GM18870 (cell line): Measurements from ENCODE around the gene MRPL11.

ENCODE experiments used
- ATAC-seq: cut with Tn5 transposase; IDR thresholded peaks from one replicate; pipeline ENCODE4 v1.9.1; 2021; ENCODE audit warnings: moderate library complexity; ENCODE audit not compliant: unreplicated experiment

The MRPL11 gene

DNA sequence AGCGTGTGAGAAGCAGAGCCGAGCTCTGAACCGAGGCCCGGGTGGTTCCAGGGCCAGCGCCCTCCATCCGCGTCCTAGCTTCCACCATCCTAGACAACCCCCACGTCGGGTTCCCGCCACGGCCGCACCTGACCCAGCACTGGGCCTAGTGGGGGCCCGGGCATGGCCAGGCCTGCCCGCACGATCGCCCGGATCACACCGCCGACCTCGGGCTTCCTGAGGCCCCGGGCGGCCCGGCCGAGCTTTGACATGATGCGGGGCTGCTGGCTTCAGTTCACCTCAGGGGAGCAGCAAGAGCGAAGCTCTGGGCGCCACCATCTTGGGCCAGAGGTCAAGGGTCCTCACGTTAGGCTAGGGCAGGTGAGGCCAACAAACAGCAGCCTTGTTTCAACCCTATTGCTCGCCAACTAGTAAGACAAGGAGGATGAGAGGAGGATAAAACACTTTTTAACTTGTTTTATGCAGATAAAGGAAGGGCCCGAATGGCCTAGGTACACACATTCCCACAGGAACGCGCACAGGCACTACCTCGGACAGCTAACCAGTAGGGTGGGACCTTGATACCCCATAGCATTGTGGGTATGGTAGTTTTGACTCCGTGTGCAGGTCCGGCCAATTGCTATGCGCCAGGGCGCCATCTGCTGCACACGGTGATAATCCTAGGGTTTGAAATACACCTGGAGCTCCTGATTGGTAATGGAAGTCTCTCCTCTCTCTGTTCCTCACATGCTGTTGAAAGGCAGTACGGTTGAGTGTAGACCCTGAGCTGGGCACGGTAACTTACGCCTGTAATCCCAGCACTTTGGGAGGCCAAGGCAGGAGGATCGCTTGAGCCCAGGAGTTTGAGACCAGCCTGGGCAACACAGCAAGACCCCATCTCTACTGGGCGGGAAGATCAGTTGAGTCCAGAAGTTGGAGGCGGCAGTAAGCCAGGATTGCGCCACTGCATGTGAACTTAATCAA, at the start of gene MRPL11:
Gene MRPL11 (minus strand): TSS at position 345 of the 963 bp plus-strand sequence. CDS start 94 bp downstream, at position 251.
- peak; percentile 86 for ATAC-seq

DNA sequence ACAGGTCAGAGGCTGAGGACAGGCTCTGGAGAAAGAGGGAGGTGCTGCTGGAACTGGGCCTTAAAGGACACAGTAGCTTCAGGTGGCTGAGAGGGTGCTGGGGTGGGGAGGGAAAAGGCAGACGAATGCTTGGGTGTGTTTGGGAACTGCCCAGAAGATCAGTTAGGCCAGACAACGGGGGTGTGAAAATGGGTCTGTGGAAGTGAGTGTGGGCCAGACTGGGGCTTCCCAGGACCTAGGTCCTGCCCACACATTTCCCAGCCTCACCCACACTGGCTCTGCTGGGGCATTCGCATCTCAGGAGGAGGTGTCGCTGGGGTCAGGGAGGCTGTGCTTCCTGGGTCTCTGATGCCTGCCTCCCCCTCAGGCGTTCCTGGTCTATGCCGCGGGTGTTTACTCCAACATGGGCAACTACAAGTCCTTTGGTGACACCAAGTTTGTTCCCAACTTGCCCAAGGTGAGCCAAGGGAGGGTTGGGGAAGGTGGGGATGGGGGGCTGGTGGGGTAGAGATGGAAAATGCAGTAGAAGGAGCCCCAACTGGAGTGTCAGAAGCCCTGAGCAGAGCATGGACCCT, 46.2 kb upstream of the MRPL11 start:
- no peak for ATAC-seq

DNA sequence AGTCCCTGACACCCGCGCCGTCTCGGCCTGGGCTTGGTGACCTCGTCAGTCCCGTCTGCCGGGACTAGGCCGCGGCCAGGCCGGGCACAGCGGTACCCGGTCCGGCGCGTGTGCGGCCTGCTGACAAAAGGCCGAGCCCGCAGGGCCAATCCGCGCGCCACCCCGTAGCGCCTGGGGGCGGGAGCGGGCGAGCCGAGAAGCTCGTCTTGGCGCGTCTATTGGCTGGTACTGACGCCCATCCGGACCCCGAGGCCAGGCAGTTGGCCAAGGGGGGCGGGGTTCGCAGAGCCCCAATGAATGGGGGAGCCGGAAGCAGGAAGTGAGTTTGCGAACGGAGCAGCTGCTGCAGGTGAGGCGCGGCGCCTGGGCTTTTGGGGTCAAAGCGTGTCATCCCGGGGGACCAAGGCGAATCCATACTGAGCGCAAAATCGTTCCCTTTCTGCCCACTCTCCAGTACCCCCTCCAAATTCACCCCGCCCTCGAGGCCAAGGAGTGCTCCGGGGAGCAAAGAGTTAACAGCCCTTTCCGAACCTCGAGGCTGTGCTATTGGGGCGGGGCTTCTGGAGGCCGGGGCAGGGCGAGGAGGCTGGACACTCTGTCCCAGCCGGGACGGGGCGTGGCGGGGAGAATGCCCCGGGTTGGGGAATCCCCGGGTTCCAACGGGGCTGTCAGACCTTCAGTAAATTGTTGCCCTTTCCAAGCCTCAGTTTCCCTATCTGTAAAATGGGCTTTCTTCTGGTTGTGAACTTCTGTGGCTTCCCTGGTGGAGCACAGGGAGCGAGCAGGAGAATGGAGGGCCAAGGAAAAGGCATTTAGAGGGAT, 41.7 kb upstream of the MRPL11 start, which contains the start of gene DPP3:
Gene DPP3 (plus strand): TSS at position 318 of the 822 bp plus-strand sequence. CDS start 1,767 bp downstream, outside the sequence.
- peak; percentile 80 for ATAC-seq

DNA sequence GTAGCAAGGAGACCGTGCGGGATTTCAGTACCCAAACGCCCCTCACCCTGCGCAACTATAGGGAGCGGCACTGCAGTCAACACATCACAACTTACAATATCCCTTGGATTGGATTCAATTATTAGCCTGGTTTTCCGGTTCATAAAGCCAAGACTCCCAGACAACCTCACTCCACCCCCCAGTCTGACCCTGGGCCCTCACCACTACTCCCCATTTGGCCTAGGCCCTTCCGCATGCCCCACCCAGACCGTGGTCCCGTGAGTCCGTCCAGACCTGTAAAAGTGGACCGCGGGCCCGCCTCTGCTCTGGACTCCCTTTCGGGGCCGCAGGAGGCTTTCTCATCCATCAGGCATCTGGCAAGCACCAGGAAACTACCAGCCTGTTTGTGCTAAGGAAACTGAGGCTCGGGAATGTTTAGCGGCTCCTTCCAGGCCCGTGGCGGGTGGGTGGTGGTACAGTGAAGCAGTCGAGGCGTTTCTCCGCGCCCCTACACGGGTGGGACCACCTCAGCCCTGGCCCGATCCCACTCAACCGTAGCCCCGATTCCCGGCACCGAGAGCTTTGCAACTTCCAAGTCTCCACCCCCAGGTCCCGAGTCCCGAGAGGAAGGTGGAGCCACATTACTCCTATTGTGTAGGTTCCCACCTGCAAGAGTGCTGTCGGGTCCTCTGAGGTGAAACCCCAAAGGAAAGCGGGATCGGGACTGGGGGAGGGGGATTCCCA, 40.9 kb upstream of the MRPL11 start:
- no peak for ATAC-seq

DNA sequence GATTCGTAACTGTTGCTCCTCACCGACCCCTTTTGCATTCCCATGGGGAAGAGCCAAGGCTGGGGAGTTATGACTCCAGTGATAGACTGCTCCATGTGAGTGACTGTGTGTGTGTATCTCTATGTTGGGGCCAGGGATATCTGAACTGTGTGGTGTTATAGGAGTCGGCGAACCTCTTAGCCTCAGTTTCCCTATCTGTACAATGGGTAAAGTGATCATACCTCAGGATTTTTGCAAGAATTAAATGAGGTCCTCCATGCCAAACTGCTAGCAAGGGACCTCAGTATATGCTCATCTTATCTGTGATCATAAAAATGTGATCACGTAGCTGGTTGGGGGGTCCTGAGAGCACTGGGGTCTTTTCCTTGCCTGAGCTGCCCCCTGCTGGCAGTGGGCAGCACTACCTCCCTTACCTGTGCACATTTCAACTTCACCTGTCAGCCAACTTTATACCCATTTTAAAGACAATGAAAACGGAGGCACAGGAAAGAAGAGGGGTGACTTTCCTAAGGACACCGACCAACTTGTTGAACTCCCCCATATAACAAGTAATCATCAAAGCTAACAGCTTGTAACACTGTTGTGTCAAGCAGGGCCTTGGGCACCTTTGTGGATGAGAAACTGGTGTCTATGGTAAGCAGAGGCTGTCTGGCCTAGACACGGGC, 40.2 kb upstream of the MRPL11 start:
- no peak for ATAC-seq

DNA sequence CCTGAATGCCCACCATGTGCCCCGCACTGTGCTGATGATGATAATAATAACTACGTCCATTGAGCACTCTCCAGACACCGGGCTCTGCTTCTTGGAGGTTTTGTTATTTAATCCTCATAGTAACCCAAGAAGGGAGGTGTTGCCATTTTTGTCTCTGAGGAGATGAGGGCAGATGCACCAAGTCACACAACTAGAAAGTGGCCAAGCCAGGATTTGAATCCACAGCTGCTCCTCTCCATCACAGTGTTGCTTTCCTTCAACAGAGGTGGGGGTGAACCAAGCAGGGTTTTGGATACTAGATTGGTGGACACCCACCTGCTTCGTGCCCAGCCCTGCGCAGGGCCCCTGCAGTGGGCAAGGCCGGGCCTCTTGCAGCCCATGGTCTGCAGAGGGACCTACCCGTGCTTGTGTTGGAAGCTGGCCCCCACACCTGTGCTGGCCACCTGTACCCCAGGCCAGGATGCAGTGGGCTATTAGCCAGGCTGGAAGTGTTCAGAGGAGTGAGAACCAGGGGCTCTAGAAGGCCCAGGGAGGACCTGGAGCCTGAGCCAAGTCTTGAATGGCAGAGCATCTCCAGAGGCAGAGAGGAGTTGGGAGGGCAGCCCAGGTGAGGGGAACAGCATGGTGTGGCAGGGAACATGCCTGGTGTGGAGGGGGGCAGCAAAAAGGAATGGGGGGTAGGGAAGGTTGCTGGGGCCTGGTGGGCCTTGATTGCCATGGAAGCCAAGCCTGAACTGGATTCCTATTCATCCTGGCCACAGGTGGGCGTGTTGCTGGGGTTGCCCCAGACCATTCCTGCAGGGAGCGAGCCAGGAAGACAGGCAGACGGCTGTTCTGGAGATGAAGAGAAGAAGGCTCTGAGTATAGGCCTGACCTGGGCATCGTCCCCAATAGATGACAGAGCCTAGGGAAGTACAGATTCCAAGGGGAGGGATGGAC, 38.9 kb upstream of the MRPL11 start:
- no peak for ATAC-seq

DNA sequence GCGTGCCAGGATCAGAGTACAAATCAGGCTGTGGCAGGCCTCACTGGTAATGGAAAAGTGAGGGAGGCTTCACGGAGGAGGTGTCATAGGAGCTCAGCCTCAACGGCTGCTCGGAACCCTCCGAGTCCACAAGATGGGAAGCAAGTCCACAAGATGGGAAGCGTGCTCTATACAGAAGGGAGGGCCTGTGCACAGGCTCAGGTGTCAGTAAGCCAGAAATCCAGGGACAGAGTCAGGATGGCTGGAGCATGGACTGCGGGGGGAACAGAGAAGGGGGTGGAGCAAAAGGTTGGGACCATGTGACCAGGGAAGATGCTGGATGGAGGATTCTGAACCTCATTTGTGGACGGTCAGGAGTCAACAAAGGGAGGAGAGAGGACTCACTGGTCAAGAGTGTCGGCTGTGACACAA, 38.2 kb upstream of the MRPL11 start:
- no peak for ATAC-seq

DNA sequence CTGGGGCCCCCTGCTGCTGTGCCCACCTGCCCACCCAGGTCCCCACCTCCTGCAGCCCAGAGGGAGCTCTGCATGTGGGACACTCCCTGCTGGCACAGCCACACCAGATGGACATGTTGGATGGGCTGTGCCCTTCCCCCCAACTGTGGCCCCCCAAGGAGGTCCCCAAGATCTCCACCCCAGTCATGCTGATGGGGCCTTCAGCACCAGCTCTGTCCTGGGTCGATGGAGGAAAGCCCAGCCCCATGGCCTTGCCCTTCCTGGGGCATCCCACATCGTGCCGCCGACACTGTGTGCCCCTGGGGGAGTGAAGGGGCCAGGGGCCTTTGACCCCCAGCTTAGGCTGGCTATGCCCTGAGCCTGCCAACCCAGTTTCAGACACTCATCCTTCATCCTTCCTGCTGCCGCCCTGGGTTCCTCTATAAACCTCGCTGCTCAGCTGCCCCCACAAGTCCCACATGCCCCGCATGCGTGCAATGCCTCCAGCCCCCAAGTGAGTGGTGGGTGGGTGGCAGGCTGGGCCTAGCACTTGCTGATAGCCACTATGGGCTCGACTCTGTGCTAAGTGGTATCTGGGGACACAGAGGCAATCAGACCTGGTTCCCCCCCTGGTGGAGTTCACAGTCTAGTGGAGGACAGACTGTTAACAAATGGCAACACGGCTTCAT, 37.7 kb upstream of the MRPL11 start:
- ATAC-seq = no peak

DNA sequence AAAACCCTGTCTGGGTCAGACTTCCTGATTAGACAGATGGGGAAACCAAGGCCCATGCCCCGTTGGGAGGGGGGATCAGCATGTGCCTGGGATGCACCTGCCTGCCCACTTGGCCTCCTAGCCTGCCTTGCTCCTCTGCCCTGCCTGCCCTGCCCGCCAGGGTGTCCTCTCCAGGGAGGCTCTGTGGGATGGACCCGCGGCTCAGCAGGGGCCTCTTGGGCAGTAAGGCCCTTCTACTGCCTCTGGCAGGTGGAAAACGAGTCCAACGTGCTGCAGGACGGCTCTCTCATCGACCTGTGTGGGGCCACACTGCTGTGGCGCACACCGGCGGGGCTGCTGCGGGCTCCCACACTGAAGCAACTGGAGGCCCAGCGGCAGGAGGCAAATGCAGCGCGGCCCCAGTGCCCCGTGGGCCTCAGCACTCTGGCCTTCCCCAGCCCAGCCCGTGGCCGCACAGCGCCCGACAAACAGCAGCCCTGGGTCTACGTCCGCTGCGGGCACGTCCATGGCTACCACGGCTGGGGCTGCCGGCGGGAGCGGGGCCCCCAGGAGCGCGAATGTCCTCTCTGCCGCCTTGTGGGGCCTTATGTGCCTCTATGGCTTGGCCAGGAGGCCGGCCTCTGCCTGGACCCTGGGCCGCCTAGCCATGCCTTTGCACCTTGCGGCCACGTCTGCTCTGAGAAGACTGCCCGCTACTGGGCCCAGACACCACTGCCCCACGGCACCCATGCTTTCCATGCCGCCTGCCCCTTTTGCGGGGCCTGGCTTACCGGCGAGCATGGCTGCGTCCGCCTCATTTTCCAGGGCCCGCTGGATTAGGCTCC, 36.9 kb upstream of the MRPL11 start:
- no peak for ATAC-seq

DNA sequence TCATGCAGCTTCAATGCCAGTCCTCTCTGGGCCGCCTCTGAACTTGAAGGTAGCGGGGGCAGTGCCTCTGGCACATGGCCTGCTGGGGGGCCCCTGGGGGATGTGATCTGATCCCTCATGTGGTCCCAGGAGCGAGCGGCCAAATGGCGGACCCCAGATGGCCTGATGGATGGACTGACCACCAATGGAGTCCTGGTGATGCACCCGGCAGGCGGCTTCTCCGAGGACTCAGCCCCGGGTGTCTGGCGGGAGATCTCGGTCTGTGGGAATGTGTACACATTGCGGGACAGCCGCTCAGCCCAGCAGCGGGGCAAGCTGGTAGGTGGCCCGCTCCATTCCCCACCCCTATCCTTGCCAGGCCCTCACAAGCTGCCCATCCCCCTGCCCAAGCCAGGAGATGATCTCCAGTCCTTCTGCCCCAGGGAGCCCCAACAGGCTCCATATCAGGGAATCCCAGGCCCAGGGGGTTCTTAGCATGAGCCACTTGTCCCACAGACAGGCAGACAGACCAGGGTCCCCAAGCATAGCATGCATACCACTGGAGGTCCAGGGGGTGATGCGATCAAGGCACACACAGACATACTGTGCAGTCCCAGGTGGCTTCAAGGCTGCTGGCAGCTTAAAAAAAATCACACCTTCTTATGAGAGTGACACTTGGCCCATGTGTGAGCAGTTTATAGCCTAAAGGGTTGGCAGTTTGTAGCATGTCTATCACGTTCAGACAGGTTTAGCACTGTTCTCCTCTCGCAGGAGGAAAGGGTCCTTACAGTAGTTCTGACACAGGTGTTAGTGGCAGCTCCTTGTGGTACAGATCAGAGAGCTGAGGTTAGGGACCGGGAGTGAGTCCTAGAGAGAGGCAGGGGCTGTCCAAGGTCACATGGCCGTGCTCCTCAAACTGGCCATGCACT, 35.2 kb upstream of the MRPL11 start:
- no peak for ATAC-seq

DNA sequence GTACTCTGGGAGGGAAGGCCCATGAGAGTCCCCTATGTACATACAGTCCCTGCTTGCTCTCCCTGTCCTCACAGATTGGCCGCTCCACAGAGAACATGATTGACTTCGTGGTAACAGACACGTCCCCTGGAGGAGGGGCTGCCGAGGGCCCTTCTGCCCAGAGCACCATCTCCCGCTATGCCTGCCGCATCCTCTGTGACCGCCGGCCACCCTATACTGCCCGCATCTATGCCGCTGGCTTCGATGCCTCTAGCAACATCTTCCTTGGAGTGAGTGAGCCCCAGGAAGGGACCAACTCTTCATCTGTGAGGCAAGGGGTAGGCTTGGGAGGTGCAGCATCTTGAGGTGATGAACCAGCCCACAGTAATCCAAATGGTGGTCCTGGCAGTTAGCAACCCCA, 34.5 kb upstream of the MRPL11 start:
- ATAC-seq = no peak

DNA sequence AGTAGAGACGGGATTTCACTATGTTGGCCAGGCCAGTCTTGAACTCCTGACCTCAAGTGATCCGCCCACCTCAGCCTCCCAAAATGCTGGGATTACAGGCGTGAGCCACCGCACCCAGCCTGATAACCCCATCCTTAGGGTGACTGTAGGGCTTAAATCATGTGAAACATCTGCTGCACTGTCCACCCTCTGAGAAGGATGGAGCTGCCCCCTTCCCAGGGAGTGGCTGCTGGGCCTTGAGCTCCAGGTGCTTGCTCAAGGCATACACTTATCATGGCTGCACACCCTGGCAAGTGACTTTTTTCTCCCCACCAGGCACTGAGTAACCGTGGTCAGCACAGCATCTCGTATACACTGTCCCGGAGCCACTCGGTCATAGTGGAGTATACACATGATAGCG, 33.4 kb upstream of the MRPL11 start:
- ATAC-seq = no peak

DNA sequence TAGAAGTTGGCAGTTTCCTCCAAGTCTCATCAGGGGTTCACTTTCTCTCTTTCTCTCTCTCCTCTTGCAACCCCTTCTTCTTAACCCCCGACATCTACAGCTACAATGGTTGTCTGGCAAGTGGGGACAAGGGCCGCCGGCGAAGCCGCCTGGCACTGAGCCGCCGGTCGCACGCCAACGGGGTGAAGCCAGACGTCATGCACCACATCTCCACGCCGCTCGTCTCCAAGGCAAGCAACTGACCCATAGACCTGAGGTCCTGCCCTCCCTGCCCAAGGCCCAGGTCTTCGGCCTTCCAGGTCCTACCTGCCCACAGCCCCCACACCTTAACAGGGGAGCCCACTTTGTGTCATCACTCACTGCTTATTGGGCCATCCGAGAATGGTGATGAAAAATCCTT, 32.5 kb upstream of the MRPL11 start:
- ATAC-seq = no peak

DNA sequence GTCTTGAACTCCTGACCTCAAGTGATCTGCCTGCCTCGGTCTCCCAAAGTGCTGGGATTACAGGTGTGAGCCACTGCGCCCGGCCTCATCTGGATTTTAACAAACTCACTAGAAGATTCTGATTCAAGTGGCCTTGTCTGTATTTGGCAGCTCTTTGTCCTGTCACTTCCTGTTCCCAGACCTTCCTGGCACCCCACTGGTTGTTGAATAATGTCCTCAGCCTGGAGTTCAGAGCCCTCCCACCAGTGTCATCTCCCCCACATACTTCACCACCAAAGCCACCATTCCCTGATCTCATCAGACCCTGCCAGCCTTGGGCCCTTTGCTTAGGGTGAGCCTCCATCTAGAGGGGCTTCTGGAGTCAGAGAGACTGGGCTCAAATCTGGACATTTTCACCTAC, 31.4 kb upstream of the MRPL11 start:
- ATAC-seq = no peak

DNA sequence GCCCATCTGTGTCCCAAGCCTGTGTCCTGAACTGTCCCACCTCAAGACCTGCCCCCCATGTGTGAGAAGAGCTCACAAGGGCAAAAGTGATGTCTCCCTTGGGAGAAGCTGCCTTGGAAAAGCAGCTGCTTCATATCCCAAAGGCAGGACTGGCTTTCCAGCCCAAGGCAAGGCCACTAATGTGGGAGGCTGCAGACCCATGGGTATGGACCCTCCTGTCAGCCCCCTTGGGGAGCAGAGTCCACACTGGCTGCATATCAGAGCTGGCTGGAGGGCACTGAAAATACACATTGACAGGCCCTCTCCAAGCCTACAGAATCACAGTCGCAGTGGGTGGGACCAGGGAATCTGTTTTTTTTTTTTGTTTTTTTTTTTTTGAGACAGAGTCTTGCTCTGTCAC, 30.8 kb upstream of the MRPL11 start:
- ATAC-seq = no peak

DNA sequence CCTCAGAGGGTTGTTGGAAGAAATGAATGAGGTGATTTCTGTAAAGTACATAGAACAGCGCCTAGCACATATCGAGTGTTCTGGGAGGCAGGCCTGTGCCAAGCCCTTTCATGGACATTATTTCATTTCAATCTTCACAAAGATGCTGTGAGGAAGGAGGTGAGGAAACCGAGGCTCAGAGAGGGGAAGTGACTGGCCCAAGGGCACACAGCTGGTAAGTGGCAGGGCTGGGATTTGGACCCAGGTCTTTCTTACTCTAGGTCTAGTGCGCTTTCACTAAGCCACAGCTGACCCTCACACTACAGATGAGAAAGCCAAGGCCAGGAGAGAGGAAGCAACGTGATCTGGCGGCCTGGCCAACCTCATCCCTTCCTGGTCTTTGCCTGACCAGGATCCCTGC, 30.0 kb upstream of the MRPL11 start:
- ATAC-seq = no peak

DNA sequence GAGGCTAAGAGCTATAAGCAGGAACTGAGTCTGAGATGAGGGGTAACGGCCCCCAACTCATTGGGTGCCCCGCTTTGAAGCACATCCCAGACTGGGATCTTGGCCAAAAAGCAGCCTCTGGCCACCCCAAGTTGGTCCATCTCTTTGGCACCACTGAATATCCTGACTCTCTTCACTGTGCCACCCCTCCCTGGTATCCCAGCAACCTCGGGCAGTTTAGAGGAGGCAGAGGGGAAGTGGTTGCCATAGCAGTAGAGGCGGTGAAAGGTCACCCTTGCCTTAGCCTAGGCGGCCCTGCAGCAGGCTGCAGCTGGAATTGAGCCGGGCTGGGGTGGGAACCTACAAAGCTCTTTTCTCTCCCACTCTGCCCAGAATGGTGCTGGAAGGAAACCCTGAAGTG, 29.1 kb upstream of the MRPL11 start:
- ATAC-seq = no peak
